Astrocyte (in vitro differentiated cells and primary cell): ENCODE results near the gene LYPD6B. TPM values are rescaled to one million over a fixed set of nuclear protein-coding genes. Genes with fewer than 3 reads are reported as not detected.

Experiments
- DNase-seq: peaks from one replicate; pipeline ENCODE4 v3.0.0-alpha.2; 2010; ENCODE audit warnings: low read depth
- FAIRE-seq: peaks from 2 replicates; lab custom pipeline; 2011; peaks lifted over from hg19 to GRCh38; lab: Jason Lieb, UNC
- H2AFZ ChIP-seq: 2 replicates; pipeline ENCODE4 v1.6.0; 2012; ENCODE audit warnings: low read depth, low read length, inconsistent platforms
- H3K27ac ChIP-seq: 2 replicates; pipeline ENCODE4 v1.5.1; 2011; ENCODE audit warnings: low read depth, low read length, inconsistent platforms
- H3K27me3 ChIP-seq: 2 replicates; pipeline ENCODE4 v1.6.0; 2011; ENCODE audit warnings: low read length, inconsistent platforms; ENCODE audit not compliant: insufficient read depth
- H3K36me3 ChIP-seq: 2 replicates; pipeline ENCODE4 v1.5.1; 2011; ENCODE audit warnings: low read length, inconsistent platforms; ENCODE audit not compliant: insufficient read depth
- H3K4me1 ChIP-seq: 2 replicates; pipeline ENCODE4 v1.5.1; 2011; ENCODE audit warnings: low read length, inconsistent platforms; ENCODE audit not compliant: insufficient read depth
- H3K4me2 ChIP-seq: 2 replicates; pipeline ENCODE4 v1.6.0; 2012; ENCODE audit warnings: low read length, inconsistent platforms
- H3K4me3 ChIP-seq: 2 replicates; pipeline ENCODE4 v1.5.1; 2011; ENCODE audit warnings: low read depth, mild to moderate bottlenecking, low read length, inconsistent platforms; ENCODE audit not compliant: insufficient read depth
- H3K79me2 ChIP-seq: 2 replicates; pipeline ENCODE4 v1.6.0; 2012; ENCODE audit warnings: mild to moderate bottlenecking, low read length, inconsistent platforms; ENCODE audit not compliant: insufficient read depth
- H3K9ac ChIP-seq: 2 replicates; pipeline ENCODE4 v1.6.0; 2012; ENCODE audit warnings: mild to moderate bottlenecking, low read length, inconsistent platforms
- H3K9me3 ChIP-seq: 2 replicates; pipeline ENCODE4 v1.5.1; 2012; ENCODE audit warnings: low read depth, mild to moderate bottlenecking, low read length, inconsistent platforms; ENCODE audit not compliant: insufficient read depth
- H4K20me1 ChIP-seq: 2 replicates; pipeline ENCODE4 v1.6.0; 2012; ENCODE audit warnings: low read length, inconsistent platforms; ENCODE audit not compliant: insufficient read depth
- H3K27ac Mint-ChIP-seq: one replicate; pipeline ENCODE4 v1.8.0; 2021; ENCODE audit warnings: mild to moderate bottlenecking, mixed read lengths; ENCODE audit not compliant: unreplicated experiment
- H3K27me3 Mint-ChIP-seq: one replicate; pipeline ENCODE4 v1.8.0; 2021; ENCODE audit warnings: low read depth, mixed read lengths; ENCODE audit not compliant: unreplicated experiment
- H3K36me3 Mint-ChIP-seq: one replicate; pipeline ENCODE4 v1.8.0; 2021; ENCODE audit warnings: low read depth, mixed read lengths; ENCODE audit not compliant: unreplicated experiment
- H3K4me1 Mint-ChIP-seq: one replicate; pipeline ENCODE4 v1.8.0; 2021; ENCODE audit warnings: low read depth, mixed read lengths; ENCODE audit not compliant: unreplicated experiment
- H3K4me3 Mint-ChIP-seq: one replicate; pipeline ENCODE4 v1.8.0; 2021; ENCODE audit warnings: mild to moderate bottlenecking, moderate library complexity, mixed read lengths; ENCODE audit not compliant: unreplicated experiment
- H3K9me3 Mint-ChIP-seq: one replicate; pipeline ENCODE4 v1.8.0; 2021; ENCODE audit warnings: mild to moderate bottlenecking, mixed read lengths; ENCODE audit not compliant: unreplicated experiment
- CTCF ChIP-seq: IDR thresholded peaks from 2 replicates; pipeline ENCODE4 v1.5.1; 2011; ENCODE audit warnings: low read depth, mild to moderate bottlenecking, inconsistent platforms, low read length, moderate library complexity; ENCODE audit not compliant: insufficient read depth
- EZH2 ChIP-seq: IDR thresholded peaks from 2 replicates; pipeline ENCODE4 v1.6.1; 2012; ENCODE audit warnings: mild to moderate bottlenecking, low read length, inconsistent platforms; ENCODE audit not compliant: insufficient read depth
- total RNA-seq: library from RNA; stranded (reverse); gene quantifications from 2 replicates; pipeline ENCODE4 v1.2.1, GENCODE V29; 2021

LYPD6B gene
- total RNA-seq, 1 donor from 2014 or later = 1.2 TPM

GRCh38 chr2:149017116-149017985, 21.1 kb upstream of the LYPD6B start:
- Histone ChIP-seq H3K9ac (no peak overlapping the region), H3K27ac (no peak overlapping the region), H3K4me1 (no peaks in the 10 kb centered on the region), H3K9me3 (no peaks in the 10 kb centered on the region), H3K79me2 (no peaks in the 10 kb centered on the region), H2AFZ (no peak overlapping the region), H4K20me1 (no peaks in the 10 kb centered on the region), H3K36me3 (no peaks in the 10 kb centered on the region), H3K4me3 (no peak overlapping the region), H3K27me3 (no peaks in the 10 kb centered on the region), H3K4me2 (no peak overlapping the region)
- peak; percentile 32 for FAIRE-seq
- H3K36me3 Mint-ChIP-seq = peaks cover 3% of the 10 kb centered on the region
- peaks cover 10% of the 10 kb centered on the region for H3K4me1 Mint-ChIP-seq
- H3K27ac Mint-ChIP-seq = no peak overlapping the region
- H3K27me3 Mint-ChIP-seq = no peaks in the 10 kb centered on the region
- H3K4me3 Mint-ChIP-seq = no peak overlapping the region
- TF ChIP-seq EZH2 (no peak), CTCF (peak; percentile 88)
- DNase-seq = peak; percentile 34
- H3K9me3 Mint-ChIP-seq = no peaks in the 10 kb centered on the region

- TF ChIP-seq CTCF = no peak
- no peak for TF ChIP-seq EZH2
- DNase-seq (no peak), FAIRE-seq (no peak)
- Mint-ChIP-seq H3K27ac (no peak overlapping the region), H3K9me3 (no peaks in the 10 kb centered on the region), H3K4me1 (peaks cover 10% of the 10 kb centered on the region), H3K4me3 (no peak overlapping the region), H3K27me3 (no peaks in the 10 kb centered on the region), H3K36me3 (peaks cover 4% of the 10 kb centered on the region)
- Histone ChIP-seq H3K27me3 (no peaks in the 10 kb centered on the region), H4K20me1 (no peaks in the 10 kb centered on the region), H3K36me3 (no peaks in the 10 kb centered on the region), H3K27ac (no peak overlapping the region), H3K4me2 (no peak overlapping the region), H3K4me3 (no peak overlapping the region), H3K4me1 (no peaks in the 10 kb centered on the region), H3K9me3 (no peaks in the 10 kb centered on the region), H3K9ac (no peak overlapping the region), H3K79me2 (no peaks in the 10 kb centered on the region), H2AFZ (no peak overlapping the region)
Observed at GRCh38 chr2:149018981-149019380, 19.5 kb upstream of the LYPD6B start.

GRCh38 chr2:149019768-149020167, 18.7 kb upstream of the LYPD6B start:
- Histone ChIP-seq H3K4me3 (no peak overlapping the region), H4K20me1 (no peaks in the 10 kb centered on the region), H3K27ac (no peak overlapping the region), H3K36me3 (no peaks in the 10 kb centered on the region), H3K4me1 (no peaks in the 10 kb centered on the region), H3K9me3 (no peaks in the 10 kb centered on the region), H3K9ac (no peak overlapping the region), H3K79me2 (no peaks in the 10 kb centered on the region), H3K27me3 (peaks cover 2% of the 10 kb centered on the region), H3K4me2 (no peak overlapping the region), H2AFZ (no peak overlapping the region)
- FAIRE-seq (no peak), DNase-seq (no peak)
- H3K9me3 Mint-ChIP-seq = no peaks in the 10 kb centered on the region
- H3K4me1 Mint-ChIP-seq = peaks cover 10% of the 10 kb centered on the region
- no peaks in the 10 kb centered on the region for H3K27me3 Mint-ChIP-seq
- TF ChIP-seq CTCF (no peak), EZH2 (no peak)
- no peak overlapping the region for H3K27ac Mint-ChIP-seq
- peaks cover 1% of the 10 kb centered on the region for H3K36me3 Mint-ChIP-seq
- no peak overlapping the region for H3K4me3 Mint-ChIP-seq
